Measurements from ENCODE around the gene UTP20. TPM values are rescaled to one million over a fixed set of nuclear protein-coding genes. Genes with fewer than 3 reads are reported as not detected.

UTP20 gene
- total and polyA plus RNA-seq, 2 of the 4 experiments (the other 2 are of a cell fraction): 6.8 to 22.0 TPM

DNA sequence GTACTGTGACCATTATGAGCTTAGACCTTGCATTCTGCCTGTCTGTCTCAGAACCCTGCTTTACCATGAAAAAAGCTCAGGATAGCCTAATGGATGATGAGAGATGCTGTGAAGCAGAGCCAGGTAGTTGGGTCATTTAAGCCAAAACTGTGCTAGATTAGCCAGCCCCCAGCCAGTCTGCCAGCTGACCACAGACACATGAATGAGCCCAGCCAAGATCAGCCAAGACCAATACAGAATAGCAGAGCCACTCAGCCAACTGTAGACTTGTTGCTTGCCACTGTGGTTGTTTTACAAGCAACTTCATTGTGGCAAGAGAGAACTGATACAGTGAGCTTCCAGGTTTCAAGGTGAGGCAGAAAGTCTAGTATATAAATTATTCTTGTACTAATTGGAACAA lies 12.8 kb upstream of the UTP20 start:
- H3K36me3 ChIP-seq (ENCODE audit: control insufficient read depth, insufficient read depth, low read length): no peaks in the 10 kb centered on the region
- H2BK15ac ChIP-seq (ENCODE audit: low read depth, low read length): no peak overlapping the region
- BruUV-seq (replicated peaks): no TSS peak
- POLR2A ChIA-PET (ENCODE audit: unreplicated experiment): no interaction called here
- no peak overlapping the region for H3K56ac ChIP-seq (ENCODE audit: extremely low read depth, insufficient read depth, low read length)
- no peak overlapping the region for H3K4me3 ChIP-seq (ENCODE audit: insufficient read depth, low read depth, low read length)
- H2AFZ ChIP-seq (replicated peaks; ENCODE audit: low read length, poor library complexity): no peak overlapping the region
- no peak overlapping the region for H2BK20ac ChIP-seq (ENCODE audit: low read depth, low read length)
- no peaks in the 10 kb centered on the region for H3K27me3 ChIP-seq (ENCODE audit: control insufficient read depth, insufficient read depth, low read length)
- no peak overlapping the region for H3K23ac ChIP-seq (ENCODE audit: low read depth, low read length)
- no peak overlapping the region for H4K5ac ChIP-seq (ENCODE audit: low read depth, low read length)
- H4K8ac ChIP-seq (ENCODE audit: low read depth in 2 of 2, low read length in 2 of 2): no peak overlapping the region
- dilution Hi-C loops (cut with HindIII; ENCODE audit: low sequenced_read_pairs, unreplicated experiment) (no loop called here), intact Hi-C loops (cut with micrococcal nuclease) (no loop called here), in situ Hi-C loops (cut with MboI; ENCODE audit: low sequenced_read_pairs) (no loop called here)
- no peak overlapping the region for H3K9ac ChIP-seq (ENCODE audit: low read depth, low read length)
- CTCF ChIA-PET: interaction anchor here (0.6 kb wide), 1 partner anchor 92 kb away, joined by 3 read pairs; no protein-coding TSS in a partner anchor
- no peaks in the 10 kb centered on the region for H3K79me1 ChIP-seq (ENCODE audit: low read depth in 1 of 2, low read length in 2 of 2)
- no peak overlapping the region for H2BK120ac ChIP-seq (ENCODE audit: low read depth, low read length)
- ATAC-seq (ENCODE audit: low read depth) (no peak), DNase-seq (no peak)
- no peaks in the 10 kb centered on the region for H3K9me1 ChIP-seq (ENCODE audit: insufficient read depth, low read length)
- no peak overlapping the region for H2BK5ac ChIP-seq (ENCODE audit: low read depth, low read length, poor library complexity, severe bottlenecking)
- H3K18ac ChIP-seq (ENCODE audit: low read depth, low read length): no peak overlapping the region
- H3K9me3 ChIP-seq (ENCODE audit: control insufficient read depth, insufficient read depth, low read length): no peaks in the 10 kb centered on the region
- no peak overlapping the region for H3K4ac ChIP-seq (ENCODE audit: low read depth, low read length)
- no peak overlapping the region for H3K14ac ChIP-seq (replicated peaks; ENCODE audit: low read depth, low read length)
- H4K91ac ChIP-seq (ENCODE audit: insufficient read depth, low read depth, low read length): no peak overlapping the region
- no peak for TF ChIP-seq BHLHE40 (IDR thresholded peaks at IDR 0.05; ENCODE audit: low read depth, low read length)
- no peak for TF ChIP-seq NFE2L2 (IDR thresholded peaks at IDR 0.05; ENCODE audit: low read depth, low read length)
- TF ChIP-seq, protein P1, sequence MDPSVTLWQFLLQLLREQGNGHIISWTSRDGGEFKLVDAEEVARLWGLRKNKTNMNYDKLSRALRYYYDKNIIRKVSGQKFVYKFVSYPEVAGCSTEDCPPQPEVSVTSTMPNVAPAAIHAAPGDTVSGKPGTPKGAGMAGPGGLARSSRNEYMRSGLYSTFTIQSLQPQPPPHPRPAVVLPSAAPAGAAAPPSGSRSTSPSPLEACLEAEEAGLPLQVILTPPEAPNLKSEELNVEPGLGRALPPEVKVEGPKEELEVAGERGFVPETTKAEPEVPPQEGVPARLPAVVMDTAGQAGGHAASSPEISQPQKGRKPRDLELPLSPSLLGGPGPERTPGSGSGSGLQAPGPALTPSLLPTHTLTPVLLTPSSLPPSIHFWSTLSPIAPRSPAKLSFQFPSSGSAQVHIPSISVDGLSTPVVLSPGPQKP (IDR thresholded peaks at IDR 0.05; ENCODE audit: borderline replicate concordance, low read depth, low read length): no peak
- TF ChIP-seq POLR2A (IDR thresholded peaks at IDR 0.05; ENCODE audit: low read depth, low read length): no peak
- TF ChIP-seq MAFK (IDR thresholded peaks at IDR 0.05; ENCODE audit: low read depth, low read length): no peak
- no peak for TF ChIP-seq SMC3 (IDR thresholded peaks at IDR 0.05; ENCODE audit: low read depth, low read length)
- TF ChIP-seq, protein P2, sequence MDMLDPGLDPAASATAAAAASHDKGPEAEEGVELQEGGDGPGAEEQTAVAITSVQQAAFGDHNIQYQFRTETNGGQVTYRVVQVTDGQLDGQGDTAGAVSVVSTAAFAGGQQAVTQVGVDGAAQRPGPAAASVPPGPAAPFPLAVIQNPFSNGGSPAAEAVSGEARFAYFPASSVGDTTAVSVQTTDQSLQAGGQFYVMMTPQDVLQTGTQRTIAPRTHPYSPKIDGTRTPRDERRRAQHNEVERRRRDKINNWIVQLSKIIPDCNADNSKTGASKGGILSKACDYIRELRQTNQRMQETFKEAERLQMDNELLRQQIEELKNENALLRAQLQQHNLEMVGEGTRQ (IDR thresholded peaks at IDR 0.05; ENCODE audit: low read depth, low read length): no peak
- TF ChIP-seq CHD1 (IDR thresholded peaks at IDR 0.05; ENCODE audit: low read depth, low read length): no peak
- no peak for TF ChIP-seq MAZ (IDR thresholded peaks at IDR 0.05; ENCODE audit: borderline replicate concordance, low read depth, low read length)
- TF ChIP-seq FOS (IDR thresholded peaks at IDR 0.05; ENCODE audit: low read depth, low read length): no peak
- TF ChIP-seq RAD21 (IDR thresholded peaks at IDR 0.05; ENCODE audit: low read length): no peak
- TF ChIP-seq RFX5 (IDR thresholded peaks at IDR 0.05; ENCODE audit: low read depth, low read length): no peak
- no peak for TF ChIP-seq RCOR1 (IDR thresholded peaks at IDR 0.05; ENCODE audit: insufficient replicate concordance, low read length)
- TF ChIP-seq, protein P3, sequence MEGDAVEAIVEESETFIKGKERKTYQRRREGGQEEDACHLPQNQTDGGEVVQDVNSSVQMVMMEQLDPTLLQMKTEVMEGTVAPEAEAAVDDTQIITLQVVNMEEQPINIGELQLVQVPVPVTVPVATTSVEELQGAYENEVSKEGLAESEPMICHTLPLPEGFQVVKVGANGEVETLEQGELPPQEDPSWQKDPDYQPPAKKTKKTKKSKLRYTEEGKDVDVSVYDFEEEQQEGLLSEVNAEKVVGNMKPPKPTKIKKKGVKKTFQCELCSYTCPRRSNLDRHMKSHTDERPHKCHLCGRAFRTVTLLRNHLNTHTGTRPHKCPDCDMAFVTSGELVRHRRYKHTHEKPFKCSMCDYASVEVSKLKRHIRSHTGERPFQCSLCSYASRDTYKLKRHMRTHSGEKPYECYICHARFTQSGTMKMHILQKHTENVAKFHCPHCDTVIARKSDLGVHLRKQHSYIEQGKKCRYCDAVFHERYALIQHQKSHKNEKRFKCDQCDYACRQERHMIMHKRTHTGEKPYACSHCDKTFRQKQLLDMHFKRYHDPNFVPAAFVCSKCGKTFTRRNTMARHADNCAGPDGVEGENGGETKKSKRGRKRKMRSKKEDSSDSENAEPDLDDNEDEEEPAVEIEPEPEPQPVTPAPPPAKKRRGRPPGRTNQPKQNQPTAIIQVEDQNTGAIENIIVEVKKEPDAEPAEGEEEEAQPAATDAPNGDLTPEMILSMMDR (conservative IDR thresholded peaks at IDR 0.05; ENCODE audit: low read depth, low read length): no peak
- no peak for TF ChIP-seq MXI1 (IDR thresholded peaks at IDR 0.05; ENCODE audit: borderline replicate concordance, low read depth, low read length)
- TF ChIP-seq CEBPB (IDR thresholded peaks at IDR 0.05; ENCODE audit: low read depth, low read length): no peak
- H3K4me1 ChIP-seq (ENCODE audit: control insufficient read depth, insufficient read depth, low read length): no peaks in the 10 kb centered on the region
- H4K20me1 ChIP-seq (ENCODE audit: insufficient read depth, low read length): no peaks in the 10 kb centered on the region
- no peak overlapping the region for H2AK9ac ChIP-seq (replicated peaks; ENCODE audit: low read depth, low read length, poor library complexity)
- H2AK5ac ChIP-seq (ENCODE audit: low read depth, low read length): no peak overlapping the region
- H3K27ac ChIP-seq (ENCODE audit: insufficient read depth, low read length): no peak overlapping the region
- no peak overlapping the region for H3K4me2 ChIP-seq (ENCODE audit: low read depth, low read length)

Measured in IMR-90 (cell line).